Left renal pelvis (tissue), 4 donors: ENCODE measurements around the gene LIME1. TPM values are rescaled to one million over a fixed set of nuclear protein-coding genes. Genes with fewer than 3 reads are reported as not detected.

Experiments used
- DNase-seq, 4 donors: peaks; one replicate each; pipeline ENCODE4 v3.0.0-alpha.2; 2013; ENCODE audit warnings: low read depth in 4 of 4, low spot score in 3 of 4
- polyA plus RNA-seq, 4 donors: library from polyadenylated mRNA; unstranded; fragments of 120-200 nt; gene quantifications; one replicate each; pipeline ENCODE4 v1.2.1, GENCODE V29; 2013; ENCODE audit not compliant: insufficient read length in 4 of 4

The LIME1 gene
- polyA plus RNA-seq, 4 donors, result 4.0 to 14.9 (median 5.0) TPM

DNA sequence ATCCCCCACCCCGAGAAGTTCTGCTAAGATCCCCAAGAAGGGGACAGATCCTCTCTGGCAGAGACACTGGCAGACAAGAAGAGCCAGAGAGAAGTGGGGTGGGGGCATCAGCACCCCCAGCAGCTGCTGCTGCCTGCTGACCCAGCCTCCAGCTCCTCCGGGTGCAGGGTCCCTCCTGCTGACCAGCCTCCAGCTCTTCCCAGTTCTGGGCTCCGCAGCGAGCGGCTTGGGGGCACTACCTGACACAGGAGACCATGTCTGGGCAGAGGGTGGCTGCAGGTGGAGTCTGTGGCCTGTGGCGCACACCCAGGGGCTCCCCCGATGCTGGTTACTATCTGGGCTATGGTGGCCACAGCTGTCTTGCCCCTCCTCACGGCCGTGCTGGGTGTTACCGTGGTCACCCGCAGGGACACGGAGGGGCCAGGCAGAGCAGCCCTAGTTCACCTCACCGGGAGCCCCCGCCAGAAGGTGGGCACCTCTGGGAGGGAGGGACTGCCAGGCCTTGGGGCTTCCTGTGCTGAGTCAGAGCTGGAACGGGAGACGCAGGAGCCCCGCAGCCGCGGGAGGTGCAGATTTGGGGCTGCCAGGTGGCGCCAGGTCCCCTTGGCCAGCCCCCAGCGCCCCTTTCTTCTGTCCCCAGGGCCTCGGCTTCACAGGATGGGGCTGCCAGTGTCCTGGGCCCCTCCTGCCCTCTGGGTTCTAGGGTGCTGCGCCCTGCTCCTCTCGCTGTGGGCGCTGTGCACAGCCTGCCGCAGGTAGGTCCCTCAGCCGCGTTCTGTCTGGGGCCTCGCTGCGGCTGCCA, 630 bp downstream of the LIME1 start:
- DNase-seq, result no peak

DNA sequence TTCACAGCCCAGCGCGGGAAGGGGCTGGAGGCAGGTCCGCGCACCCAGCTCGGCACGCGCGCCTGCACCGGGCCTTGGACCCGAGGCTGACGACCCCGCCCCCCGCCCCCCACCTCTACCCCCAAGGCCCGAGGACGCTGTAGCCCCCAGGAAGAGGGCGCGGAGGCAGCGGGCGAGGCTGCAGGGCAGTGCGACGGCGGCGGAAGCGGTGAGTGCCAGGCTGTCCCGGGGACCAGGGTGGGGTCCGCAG, 1.2 kb downstream of the LIME1 start:
- DNase-seq, result no peak

DNA sequence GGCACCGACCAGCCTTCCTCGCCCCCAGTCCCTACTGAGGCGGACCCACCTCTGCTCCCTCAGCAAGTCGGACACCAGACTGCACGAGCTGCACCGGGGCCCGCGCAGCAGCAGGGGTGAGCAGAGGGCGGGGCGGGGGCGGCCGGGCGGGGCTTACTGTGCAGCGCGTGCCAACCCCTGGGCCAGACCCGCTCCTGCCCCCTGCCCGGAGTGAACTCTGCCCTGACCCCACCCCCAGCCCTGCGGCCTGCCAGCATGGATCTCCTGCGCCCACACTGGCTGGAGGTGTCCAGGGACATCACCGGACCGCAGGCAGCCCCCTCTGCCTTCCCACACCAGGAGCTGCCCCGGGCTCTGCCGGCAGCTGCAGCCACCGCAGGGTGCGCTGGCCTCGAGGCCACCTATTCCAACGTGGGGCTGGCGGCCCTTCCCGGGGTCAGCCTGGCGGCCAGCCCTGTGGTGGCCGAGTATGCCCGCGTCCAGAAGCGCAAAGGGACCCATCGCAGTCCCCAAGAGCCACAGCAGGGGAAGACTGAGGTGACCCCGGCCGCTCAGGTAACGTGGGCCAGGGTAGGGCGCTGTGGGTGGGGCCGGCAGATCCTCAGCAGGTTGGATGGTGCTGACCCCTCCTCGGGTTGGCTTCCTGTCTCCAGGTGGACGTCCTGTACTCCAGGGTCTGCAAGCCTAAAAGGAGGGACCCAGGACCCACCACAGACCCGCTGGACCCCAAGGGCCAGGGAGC, 1.7 kb downstream of the LIME1 start:
- no peak for DNase-seq

DNA sequence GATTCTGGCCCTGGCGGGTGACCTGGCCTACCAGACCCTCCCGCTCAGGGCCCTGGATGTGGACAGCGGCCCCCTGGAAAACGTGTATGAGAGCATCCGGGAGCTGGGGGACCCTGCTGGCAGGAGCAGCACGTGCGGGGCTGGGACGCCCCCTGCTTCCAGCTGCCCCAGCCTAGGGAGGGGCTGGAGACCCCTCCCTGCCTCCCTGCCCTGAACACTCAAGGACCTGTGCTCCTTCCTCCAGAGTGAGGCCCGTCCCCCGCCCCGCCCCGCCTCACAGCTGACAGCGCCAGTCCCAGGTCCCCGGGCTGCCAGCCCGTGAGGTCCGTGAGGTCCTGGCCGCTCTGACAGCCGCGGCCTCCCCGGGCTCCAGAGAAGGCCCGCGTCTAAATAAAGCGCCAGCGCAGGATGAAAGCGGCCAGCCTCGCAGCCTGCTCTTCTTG, 2.2 kb downstream of the LIME1 start:
- no peak for DNase-seq

DNA sequence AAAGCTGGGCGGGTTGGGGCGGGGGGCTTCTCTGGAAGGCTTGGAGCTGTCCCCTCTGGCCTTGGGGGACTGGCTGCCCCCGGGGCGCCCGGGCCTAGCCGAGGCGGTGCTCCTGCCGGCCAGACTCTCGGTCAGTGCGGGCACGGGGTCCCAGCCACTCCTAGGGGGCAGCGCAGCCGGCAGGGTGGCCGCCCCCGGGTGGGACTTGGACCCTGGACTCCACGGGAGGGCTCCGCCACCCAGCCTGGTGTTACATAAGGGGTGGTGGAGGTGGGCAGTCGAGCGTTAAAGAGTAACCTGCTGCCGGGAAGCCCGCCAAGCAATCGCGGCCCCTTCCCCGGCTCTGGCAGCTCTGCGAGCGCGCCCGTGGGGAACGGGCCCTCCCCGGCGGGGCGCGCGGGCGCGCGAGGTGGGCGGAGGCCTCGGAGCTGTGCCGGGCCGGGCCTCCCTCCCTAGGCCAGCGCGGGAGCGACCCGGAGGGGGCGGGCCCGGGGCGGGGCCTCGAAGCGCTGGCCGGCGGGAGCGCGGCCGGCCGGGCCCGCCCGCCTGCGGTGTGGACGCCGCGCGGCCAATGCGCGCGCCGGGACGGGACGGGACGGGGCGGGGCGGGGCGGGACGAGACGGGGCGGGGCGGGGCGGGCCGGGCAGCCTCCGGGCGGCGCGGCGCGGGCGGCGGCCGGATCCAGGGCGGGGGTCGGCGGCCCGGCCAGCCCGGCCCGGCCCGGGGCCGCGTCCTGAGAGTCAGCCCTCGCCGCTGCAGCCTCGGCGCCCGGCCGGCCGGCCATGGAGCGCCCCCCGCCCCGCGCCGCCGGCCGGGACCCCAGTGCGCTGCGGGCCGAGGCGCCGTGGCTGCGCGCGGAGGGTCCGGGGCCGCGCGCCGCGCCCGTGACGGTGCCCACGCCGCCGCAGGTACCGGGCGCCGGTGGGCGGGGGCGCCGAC, 2.9 kb downstream of the LIME1 start, which contains the start of gene SLC2A4RG:
SLC2A4RG (plus strand) TSS at position 647 of the 940 bp plus-strand sequence; CDS start at position 784, 137 bp downstream.
- DNase-seq, result peak; percentile 53 to 81 (median 76)

DNA sequence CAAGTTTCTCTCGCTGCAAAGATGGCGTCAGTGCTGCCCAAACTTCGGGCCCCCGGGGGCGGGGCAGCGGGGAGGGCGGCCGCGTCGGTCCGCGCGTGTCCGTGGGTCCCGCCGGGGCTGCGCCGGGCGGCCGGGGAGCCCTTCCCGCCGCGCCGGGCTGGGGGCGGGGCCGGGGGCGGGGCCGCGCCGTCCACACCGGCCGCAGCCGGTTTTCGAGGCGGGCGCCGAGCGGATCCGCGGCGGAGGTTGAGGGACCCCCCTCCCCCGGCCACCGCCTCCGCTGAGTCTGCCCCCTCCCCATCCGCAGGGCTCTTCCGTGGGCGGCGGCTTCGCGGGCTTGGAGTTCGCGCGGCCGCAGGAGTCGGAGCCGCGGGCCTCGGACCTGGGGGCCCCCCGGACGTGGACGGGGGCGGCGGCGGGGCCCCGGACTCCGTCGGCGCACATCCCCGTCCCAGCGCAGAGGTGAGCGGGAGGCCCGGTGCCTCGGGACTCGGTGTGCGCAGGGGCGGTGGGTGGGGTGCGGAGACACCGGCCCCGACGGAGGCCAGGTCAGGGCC, 3.7 kb downstream of the LIME1 start:
- no peak for DNase-seq

DNA sequence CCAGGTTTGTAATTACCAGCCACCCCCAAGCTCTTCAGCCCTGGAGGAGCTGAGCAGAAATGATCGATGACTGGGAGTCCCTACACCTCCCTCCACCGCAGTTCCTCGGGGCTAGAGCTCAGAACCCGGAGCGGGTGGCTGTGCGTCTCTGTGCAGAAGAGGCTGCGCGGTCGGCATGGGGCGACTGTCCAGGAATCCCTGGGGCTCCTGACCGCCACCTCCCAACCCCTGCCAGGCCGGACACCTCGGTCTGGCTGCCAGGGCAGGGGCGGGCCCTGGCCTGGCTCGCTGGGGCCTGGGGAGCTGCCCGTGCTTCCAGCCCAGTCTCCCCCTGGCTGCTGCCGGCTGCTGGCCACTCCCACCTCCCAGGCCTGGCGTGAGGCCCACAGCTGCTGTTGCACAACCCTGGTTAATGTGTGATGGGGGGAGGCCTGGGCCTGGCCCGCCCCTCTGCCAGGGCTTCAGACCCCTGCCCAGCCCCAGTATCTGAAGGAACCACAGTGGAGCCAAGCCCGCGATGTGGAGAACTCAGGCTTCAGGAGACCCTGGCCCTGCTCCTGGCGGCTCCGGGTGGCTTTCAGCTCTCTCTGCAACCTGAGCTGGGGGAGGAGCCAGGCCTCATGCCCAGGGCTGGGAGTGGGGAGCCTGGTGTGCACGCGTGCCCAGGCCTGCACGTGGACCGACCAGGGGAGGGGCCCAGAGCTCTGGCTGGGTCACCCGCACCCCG, 4.3 kb downstream of the LIME1 start:
- peak; percentile 67 to 77 (median 74) for DNase-seq

DNA sequence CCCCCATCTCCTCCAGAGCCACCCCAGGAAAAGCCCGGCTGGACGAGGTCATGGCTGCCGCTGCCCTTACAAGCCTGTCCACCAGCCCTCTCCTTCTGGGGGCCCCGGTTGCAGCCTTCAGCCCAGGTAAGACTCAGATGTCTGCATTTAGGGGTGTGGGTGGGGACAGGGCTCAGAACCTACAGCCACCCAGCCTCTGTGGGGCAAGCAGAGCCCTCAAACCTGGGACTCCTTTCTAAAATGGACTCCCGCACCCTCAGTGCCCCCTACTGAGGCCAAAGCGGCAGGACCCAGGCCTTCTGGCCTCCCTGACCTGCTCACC, 4.9 kb downstream of the LIME1 start:
- DNase-seq, result no peak

DNA sequence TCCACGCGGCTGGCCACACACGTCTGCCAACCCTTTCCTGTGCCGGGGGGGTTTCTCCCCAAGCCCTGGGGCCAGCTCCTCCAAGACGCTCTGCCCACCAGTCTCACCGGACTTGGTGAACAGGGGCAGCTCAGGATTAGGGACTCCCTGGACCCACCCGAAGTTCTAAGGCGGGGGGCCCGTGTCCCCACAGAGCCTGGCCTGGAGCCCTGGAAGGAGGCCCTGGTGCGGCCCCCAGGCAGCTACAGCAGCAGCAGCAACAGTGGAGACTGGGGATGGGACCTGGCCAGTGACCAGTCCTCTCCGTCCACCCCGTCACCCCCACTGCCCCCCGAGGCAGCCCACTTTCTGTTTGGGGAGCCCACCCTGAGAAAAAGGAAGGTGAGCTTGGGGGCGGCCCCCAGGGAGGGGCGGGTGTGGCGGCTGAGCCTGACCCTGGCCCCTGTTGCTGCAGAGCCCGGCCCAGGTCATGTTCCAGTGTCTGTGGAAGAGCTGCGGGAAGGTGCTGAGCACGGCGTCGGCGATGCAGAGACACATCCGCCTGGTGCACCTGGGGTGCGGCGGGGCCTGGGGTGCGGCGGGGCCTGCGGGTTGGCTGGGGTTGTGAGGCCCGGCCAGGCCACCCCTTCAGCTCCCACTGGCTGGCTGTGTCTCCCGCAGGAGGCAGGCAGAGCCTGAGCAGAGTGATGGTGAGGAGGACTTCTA, 5.4 kb downstream of the LIME1 start:
- DNase-seq, result no peak

DNA sequence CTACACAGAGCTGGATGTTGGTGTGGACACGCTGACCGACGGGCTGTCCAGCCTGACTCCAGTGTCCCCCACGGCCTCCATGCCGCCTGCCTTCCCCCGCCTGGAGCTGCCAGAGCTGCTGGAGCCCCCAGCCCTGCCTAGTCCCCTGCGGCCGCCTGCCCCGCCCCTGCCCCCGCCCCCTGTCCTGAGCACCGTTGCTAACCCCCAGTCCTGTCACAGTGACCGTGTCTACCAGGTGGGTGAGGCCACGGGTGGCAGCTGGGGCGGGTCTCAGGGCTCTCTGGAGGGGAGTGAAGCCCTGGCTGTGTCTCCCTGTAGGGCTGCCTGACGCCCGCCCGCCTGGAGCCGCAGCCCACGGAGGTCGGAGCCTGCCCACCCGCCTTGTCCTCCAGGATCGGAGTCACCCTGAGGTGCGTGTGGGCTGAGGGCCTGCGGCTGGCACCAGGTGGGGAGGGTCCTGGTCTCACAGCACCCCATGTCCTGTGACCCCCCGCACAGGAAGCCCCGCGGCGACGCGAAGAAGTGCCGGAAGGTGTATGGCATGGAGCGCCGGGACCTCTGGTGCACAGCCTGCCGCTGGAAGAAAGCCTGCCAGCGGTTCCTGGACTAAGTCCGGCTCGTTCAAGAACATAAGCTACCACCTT, 6.0 kb downstream of the LIME1 start:
- DNase-seq, result no peak

DNA sequence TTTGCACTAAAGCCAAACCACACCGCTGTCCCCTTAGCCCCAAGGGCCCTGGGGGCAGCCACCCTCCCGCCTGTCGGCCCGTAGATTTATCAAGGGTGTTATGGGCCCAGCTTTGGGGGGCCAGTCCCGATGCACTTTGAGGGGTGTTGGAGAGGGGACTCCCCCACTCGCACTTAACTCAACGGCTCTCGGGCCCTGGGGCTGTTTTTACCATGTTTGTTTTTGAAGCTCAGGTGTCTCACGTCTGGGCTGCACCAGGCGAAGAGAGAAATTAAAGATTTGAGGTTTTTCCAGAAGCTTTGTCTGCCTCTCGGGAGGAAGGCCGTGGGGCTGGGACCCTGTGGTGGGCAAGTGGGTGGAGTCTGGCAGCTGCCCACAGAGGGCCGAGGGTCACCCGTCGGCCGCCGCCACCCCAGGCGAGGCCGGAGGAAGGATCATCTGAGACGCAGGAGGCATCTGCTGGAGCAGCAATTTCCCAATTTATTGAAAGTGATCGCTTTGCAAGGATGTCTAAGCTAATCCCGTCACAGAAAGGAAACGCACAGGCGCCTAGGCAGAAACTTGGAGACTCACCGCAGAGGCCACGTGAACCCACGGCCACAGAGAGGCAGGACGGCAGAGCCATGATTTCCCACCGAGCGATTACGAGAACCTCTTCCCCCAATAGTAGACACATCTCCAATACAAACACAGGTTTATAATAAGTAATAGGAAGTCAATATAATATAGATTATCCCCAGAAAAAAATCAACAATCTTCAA, 6.9 kb downstream of the LIME1 start:
- no peak for DNase-seq

DNA sequence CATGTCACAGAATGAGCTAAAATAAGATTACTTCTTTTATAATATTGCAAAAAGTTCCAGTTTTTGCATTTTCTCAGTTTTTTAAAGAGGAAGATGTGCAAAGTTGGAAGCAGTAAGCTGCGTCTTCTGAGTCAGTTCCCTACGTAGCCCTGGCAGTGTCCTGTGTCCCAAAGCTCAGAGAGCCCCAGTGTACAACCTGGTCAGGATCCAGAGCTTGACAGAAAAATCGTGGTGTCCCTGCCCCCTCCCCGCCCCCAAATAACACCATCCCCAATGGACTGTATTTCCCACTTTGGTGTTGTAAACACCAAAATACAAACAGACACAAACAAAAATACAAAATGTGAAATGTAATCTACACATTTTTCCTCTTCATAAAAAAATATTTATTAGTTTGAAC, 7.7 kb downstream of the LIME1 start:
- DNase-seq, result no peak

DNA sequence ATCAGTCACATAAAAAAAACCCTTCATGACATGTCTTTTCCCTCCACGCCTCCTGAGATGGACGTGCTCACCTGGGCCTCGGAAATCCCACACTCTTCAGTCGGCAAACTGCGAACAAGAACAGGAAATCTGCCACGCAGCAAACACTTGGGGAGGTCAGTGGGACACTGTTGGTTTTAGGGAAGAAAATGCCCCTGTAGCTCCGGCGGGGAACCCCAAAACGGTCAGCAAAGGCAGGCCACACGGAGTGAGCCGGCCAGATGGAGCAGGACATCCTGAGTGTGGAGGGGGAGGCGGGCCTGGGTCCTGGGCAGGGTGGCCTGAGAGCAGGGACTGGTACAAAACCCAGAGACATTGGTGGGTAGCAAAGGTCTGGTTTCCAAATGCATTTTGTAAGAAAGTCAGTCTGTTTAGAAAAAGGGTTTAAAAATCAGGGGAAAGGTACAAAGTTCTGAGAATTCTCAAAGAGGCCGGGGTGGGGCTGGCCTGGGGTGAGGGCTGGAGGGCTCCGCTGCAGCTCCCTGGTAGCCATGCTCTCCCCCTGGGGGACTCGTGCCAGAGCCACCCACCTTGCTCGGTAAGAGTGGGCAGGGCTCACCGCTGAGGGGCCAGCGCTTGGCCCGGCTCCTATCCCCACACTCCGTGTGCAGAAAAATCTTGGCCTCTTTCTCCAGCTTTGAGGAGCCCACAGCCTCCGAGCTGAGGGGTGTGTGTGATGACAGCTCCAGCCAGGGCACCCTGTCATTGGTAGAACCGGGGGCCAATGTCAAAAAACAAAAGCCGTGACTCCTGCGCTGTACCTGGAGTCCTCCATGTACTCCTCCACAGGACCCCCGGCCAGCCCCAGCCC, 8.3 kb downstream of the LIME1 start:
- DNase-seq, result no peak

DNA sequence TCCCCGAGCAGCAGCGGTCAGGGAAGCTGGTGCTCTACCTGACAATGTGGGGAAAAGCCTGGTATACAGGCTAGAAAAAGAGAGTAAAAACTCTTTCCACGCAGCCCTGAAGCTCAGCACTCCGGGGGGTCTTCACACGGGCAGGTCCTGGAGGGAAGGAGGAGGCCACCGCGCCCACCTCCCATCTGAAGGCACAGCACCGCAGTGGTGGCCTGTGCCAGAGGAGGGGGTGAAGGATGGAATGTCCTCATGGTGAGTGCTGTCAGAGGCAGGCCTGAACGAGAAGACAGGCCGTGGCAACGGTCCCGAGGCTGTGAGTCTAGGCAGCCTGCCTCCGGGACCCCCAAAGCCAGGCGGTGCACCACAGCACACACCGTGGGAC, 9.0 kb downstream of the LIME1 start:
- no peak for DNase-seq

DNA sequence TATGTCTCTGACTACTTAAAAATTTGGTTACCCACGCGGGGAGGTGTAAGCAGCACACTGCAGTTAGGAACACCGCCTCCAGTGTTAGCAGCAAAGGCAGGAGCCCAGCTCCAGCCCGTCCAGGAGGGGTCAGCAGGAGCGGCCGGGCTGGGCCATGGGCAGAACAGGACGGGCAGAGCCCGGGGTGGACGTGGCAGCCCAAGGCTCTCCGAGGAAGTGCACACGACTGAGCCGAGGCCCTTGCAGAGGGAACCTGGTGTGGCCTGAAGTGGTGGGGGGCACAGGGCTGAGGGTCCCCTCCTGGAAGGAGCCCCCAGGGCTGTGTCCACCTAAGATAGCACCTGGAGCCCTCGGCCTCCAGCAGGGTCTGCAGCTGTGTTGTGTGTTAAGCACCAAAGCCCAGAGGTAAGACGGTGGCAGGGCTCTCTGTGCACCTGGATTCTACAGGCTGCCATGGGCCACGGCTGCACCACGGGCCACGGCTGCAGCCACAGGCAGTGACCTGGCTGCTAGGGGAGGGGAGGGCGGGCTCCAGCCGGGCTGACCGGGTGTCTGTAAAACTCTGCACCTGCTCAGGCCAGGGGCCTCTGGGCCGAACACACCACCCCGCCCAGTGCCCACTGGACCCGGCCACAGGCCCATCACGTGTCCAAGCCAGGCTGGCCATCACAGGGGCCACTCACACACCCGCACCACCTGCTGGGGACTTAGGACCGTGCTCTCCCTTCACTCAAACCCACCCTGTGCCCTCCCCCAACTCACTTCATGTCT, 9.7 kb downstream of the LIME1 start:
- DNase-seq, result no peak

DNA sequence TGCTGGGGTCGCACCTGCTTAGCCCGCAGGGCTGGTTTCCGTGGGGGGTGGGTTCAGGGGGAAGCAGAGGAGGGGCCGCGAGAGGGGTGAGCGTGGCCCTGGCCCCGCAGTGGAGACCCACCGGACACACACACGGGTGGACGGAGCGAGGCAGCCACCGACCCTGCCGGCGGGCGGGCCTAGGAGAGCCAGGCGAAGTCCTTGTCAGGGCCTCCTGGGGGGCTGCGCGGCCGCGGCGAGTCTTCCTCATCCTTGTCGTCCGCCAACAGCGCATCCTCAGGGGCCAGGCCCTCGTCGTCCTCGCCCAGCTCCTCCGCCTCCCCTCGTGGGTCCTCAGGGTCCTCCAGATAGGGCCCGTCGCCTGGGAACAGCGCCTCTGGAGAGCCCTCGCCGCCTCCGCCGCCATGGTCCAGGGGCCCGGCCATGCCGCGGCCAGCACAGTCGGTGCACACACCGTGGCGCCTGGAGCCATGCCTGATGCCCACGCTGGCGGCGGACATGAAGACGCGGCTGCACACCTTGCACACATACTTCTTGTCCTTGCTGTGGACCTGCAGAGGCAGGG, 10.4 kb downstream of the LIME1 start:
- DNase-seq, result no peak
